ENCODE measurements around the gene RBM33.

GRCh38 chr7:155741805-155742204, 97.3 kb downstream of the RBM33 start:
- TF ChIP-seq GFI1B (tag by site-specific recombination; IDR thresholded peaks at IDR 0.05) (no peak), ZNF311 (tag by site-specific recombination; IDR thresholded peaks at IDR 0.05; ENCODE audit: borderline replicate concordance) (no peak), ZNF639 (tag by site-specific recombination; IDR thresholded peaks at IDR 0.05) (no peak), CTCF (tag by site-specific recombination; IDR thresholded peaks at IDR 0.05) (no peak), ZBTB26 (tag by site-specific recombination; optimal IDR thresholded peaks at IDR 0.05) (no peak), ZNF398 (tag by site-specific recombination; IDR thresholded peaks at IDR 0.05) (no peak), ZNF239 (tag by site-specific recombination; IDR thresholded peaks at IDR 0.05) (no peak), PBX3 (CRISPR knock-in tag; IDR thresholded peaks at IDR 0.05) (no peak), ZNF548 (tag by site-specific recombination; IDR thresholded peaks at IDR 0.05) (no peak), REST (tag by site-specific recombination; IDR thresholded peaks at IDR 0.05) (no peak), ZNF510 (tag by site-specific recombination; IDR thresholded peaks at IDR 0.05; ENCODE audit: insufficient replicate concordance) (no peak), ZBTB10 (tag by site-specific recombination; IDR thresholded peaks at IDR 0.05) (no peak), MYNN (tag by site-specific recombination; IDR thresholded peaks at IDR 0.05; ENCODE audit: borderline replicate concordance) (no peak)
